ENCODE data around the gene SUN1. TPM values are rescaled to one million over a fixed set of nuclear protein-coding genes. Genes with fewer than 3 reads are reported as not detected.
A peak's percentile ranks its signal among the peaks of the same experiment; 100 is the strongest.

SUN1 gene
- total RNA-seq, 3 donors from 2014 or later (not counting 1 experiment from before 2014, with no cell fraction given), result 40.2 to 63.5 (median 48.0) TPM

DNA sequence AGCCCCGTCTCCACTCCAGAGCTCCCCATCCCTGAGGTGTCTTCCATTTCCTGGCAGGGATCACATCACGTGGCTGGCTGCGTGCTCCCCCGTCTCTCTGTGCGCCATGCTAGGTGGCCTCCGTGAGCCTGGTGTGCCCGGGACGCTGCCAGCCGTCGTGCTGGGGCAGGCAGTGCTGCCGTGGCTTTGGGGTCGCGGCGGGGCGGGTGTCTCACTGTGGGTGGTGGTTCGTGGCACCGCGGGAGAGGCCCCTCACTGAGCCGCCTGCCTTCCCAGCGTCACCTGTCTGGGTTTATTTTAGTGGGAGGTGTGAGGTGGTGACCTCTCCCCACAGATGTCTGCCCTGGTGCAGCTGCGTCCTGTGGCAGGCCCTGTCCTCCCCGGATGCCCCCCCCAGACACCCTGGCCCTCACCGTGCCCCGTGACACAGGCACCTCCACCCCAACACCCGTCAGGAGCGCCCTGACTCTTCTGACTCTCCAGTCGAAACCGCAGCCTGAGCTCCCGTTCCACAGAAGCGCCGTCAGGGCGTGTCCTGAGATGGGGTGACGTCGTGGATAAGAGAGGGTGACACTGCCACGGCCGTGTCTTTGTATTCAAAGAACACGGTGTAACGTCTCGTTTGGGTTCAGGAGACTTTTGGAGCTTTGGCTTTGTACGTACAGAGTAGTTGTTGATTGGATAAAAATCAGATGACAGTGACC is 62.0 kb downstream of the SUN1 start:
- Histone ChIP-seq H3K4me3 (ENCODE audit: low read length) (no peak overlapping the region), H3K9me3 (ENCODE audit: control insufficient read depth, insufficient read depth, low read length) (no peaks in the 10 kb centered on the region), H3K27ac (ENCODE audit: low read length) (no peak overlapping the region), H3K36me3 (ENCODE audit: control insufficient read depth, insufficient read depth, low read length) (peaks cover 70% of the 10 kb centered on the region), H3K27me3 (ENCODE audit: control insufficient read depth, insufficient read depth, low read length) (no peaks in the 10 kb centered on the region), H3K4me1 (ENCODE audit: control insufficient read depth, insufficient read depth, low read length) (no peaks in the 10 kb centered on the region)
- Mint-ChIP-seq H3K36me3 (peaks cover 6% of the 10 kb centered on the region), H3K27me3 (ENCODE audit: low read depth in 2 of 2) (no peaks in the 10 kb centered on the region), H3K4me3 (no peak overlapping the region), H3K27ac (peak overlapping the region in 1 of 2 donors; percentile 46), H3K9me3 (no peaks in the 10 kb centered on the region), H3K4me1 (peaks cover 0 to 16% of the 10 kb centered on the region in 2 donors)
- DNase-seq (no peak), ATAC-seq (no peak)
- TF ChIP-seq, protein P1, sequence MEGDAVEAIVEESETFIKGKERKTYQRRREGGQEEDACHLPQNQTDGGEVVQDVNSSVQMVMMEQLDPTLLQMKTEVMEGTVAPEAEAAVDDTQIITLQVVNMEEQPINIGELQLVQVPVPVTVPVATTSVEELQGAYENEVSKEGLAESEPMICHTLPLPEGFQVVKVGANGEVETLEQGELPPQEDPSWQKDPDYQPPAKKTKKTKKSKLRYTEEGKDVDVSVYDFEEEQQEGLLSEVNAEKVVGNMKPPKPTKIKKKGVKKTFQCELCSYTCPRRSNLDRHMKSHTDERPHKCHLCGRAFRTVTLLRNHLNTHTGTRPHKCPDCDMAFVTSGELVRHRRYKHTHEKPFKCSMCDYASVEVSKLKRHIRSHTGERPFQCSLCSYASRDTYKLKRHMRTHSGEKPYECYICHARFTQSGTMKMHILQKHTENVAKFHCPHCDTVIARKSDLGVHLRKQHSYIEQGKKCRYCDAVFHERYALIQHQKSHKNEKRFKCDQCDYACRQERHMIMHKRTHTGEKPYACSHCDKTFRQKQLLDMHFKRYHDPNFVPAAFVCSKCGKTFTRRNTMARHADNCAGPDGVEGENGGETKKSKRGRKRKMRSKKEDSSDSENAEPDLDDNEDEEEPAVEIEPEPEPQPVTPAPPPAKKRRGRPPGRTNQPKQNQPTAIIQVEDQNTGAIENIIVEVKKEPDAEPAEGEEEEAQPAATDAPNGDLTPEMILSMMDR (IDR thresholded peaks at IDR 0.05), result no peak
- 92% methylated on average over 35 of the region's 40 CpGs for WGBS (ENCODE audit: insufficient coverage)
- intact Hi-C loops (cut with micrococcal nuclease), result no loop called here

DNA sequence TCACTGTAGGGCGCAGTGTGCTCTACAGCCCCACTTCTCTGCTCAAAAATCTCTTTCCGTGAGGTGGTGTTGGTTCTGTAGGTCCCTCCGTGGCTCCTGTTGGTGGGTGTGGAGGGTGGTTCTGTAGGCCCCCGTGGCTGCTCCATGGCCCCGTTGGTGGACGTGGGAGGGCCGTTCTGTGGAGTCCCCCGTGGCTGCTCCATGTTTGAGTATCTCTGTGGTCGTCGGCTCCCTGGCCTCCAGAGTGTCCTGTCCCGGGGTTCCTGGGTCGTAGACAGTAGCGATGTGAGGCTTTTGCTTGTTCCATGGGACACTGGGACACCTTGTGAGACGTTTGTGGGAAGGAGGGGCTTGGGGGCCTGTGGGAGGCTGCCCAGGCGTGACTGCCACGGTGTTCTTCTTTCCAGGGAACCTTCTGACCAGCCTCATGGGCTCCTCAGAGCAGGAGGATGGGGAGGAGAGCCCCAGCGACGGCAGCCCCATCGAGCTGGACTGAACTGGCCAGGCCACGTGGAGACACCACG is 62.7 kb downstream of the SUN1 start:
- TF ChIP-seq, protein P1 (IDR thresholded peaks at IDR 0.05), result no peak
- no peaks in the 10 kb centered on the region for H3K9me3 ChIP-seq (ENCODE audit: control insufficient read depth, insufficient read depth, low read length)
- peaks cover 76% of the 10 kb centered on the region for H3K36me3 ChIP-seq (ENCODE audit: control insufficient read depth, insufficient read depth, low read length)
- H3K27ac ChIP-seq (ENCODE audit: low read length), result no peak overlapping the region
- no peak for ATAC-seq
- no peak overlapping the region for H3K4me3 ChIP-seq (ENCODE audit: low read length)
- Mint-ChIP-seq H3K4me3 (no peak overlapping the region), H3K27ac (peak overlapping the region in 1 of 2 donors; percentile 46), H3K9me3 (no peaks in the 10 kb centered on the region), H3K36me3 (peaks cover 6% of the 10 kb centered on the region), H3K4me1 (peaks cover 0 to 16% of the 10 kb centered on the region in 2 donors), H3K27me3 (ENCODE audit: low read depth in 2 of 2) (no peaks in the 10 kb centered on the region)
- no peaks in the 10 kb centered on the region for H3K4me1 ChIP-seq (ENCODE audit: control insufficient read depth, insufficient read depth, low read length)
- intact Hi-C loops (cut with micrococcal nuclease), result no loop called here
- H3K27me3 ChIP-seq (ENCODE audit: control insufficient read depth, insufficient read depth, low read length), result no peaks in the 10 kb centered on the region
- 95% methylated on average over 21 of the region's 21 CpGs for WGBS (ENCODE audit: insufficient coverage)
- DNase-seq, result no peak

DNA sequence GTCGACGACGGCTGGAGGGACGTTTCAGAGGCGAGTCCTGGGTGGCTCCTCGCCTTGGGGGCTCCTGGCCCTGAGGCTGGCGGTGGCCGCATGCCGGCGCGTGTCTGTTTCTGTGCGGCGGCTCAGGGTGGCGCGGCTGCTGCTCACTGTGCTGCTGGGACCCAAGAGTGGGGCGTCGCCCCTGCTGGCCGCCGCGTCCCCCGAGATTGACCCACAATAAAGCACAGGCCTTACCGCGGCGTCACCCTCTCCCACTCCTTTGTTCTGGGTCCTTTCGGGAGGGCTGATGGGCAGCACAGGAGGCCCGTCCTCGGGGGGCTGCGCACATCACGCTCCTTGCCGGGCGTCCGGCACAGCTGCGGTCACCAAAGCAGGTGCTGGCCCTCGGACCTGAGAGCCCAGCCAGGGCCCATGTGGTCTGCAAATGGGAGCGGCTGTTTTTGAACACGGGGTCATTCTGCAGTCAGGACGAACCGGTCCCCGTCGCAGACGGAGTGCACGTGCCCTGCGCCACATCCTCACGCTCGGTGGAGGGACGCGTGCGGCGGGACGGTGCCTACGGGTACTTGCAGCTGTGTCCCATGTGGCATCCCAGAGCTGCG is 63.3 kb downstream of the SUN1 start:
- H3K9me3 Mint-ChIP-seq, result no peaks in the 10 kb centered on the region
- H3K36me3 Mint-ChIP-seq, result peaks cover 6% of the 10 kb centered on the region
- peaks cover 74% of the 10 kb centered on the region for H3K36me3 ChIP-seq (ENCODE audit: control insufficient read depth, insufficient read depth, low read length)

More for the DNA sequence above, 63.3 kb downstream of the SUN1 start:
- Histone ChIP-seq H3K9me3 (ENCODE audit: control insufficient read depth, insufficient read depth, low read length) (no peaks in the 10 kb centered on the region), H3K4me1 (ENCODE audit: control insufficient read depth, insufficient read depth, low read length) (no peaks in the 10 kb centered on the region), H3K27me3 (ENCODE audit: control insufficient read depth, insufficient read depth, low read length) (no peaks in the 10 kb centered on the region), H3K4me3 (ENCODE audit: low read length) (no peak overlapping the region), H3K27ac (ENCODE audit: low read length) (no peak overlapping the region)
- TF ChIP-seq, protein P1 (IDR thresholded peaks at IDR 0.05), result no peak
- 97% methylated on average over 52 of the region's 52 CpGs for WGBS (ENCODE audit: insufficient coverage)
- Mint-ChIP-seq H3K27ac (peak overlapping the region in 1 of 2 donors; percentile 46), H3K4me3 (no peak overlapping the region), H3K4me1 (peaks cover 0 to 16% of the 10 kb centered on the region in 2 donors), H3K27me3 (ENCODE audit: low read depth in 2 of 2) (no peaks in the 10 kb centered on the region)
- intact Hi-C loops (cut with micrococcal nuclease), result no loop called here
- ATAC-seq (no peak), DNase-seq (no peak)

All from natural killer cell (primary cell).